H1 (cell line): ENCODE measurements around the gene RBFOX1. TPM values are rescaled to one million over a fixed set of nuclear protein-coding genes. Genes with fewer than 3 reads are reported as not detected.

Source experiments
- CTCF ChIA-PET: fragments of 300-600 bp; sonication (Branson Sonifier 250); formaldehyde crosslinking; loops from one replicate; lab custom pipeline; 2021; ENCODE audit not compliant: partially characterized antibody; lab: Charles Lee
- POLR2A ChIA-PET: fragments of 300-600 bp; sonication (Branson Sonifier 250); formaldehyde crosslinking; loops from one replicate; lab custom pipeline; 2021; ENCODE audit warnings: inconsistent platforms; ENCODE audit not compliant: partially characterized antibody; lab: Charles Lee
- DNase-seq, 2 experiments: peaks; one replicate each; pipeline versions ENCODE4 v3.0.0 to v3.0.0-alpha.2; 2010 to 2022; ENCODE audit warnings: low spot score in 2 of 2, low read depth in 1 of 2, mixed read lengths in 1 of 2
- FAIRE-seq: peaks from 2 replicates; lab custom pipeline; 2011; peaks lifted over from hg19 to GRCh38; lab: Jason Lieb, UNC
- H2AFZ ChIP-seq: 2 replicates; pipeline ENCODE4 v1.8.1; 2012; ENCODE audit warnings: low read length, inconsistent platforms
- H2AK5ac ChIP-seq: 2 replicates; pipeline ENCODE4 v1.6.1; 2013; ENCODE audit warnings: low read depth, low read length
- H2BK120ac ChIP-seq: replicated peaks from 2 replicates; pipeline ENCODE3; 2013; ENCODE audit warnings: low read depth, low read length, inconsistent platforms
- H2BK12ac ChIP-seq: 2 replicates; pipeline ENCODE4 v1.6.1; 2013; ENCODE audit warnings: low read depth, low read length
- H2BK15ac ChIP-seq: 2 replicates; pipeline ENCODE4 v1.6.1; 2013; ENCODE audit warnings: low read length
- H2BK20ac ChIP-seq: 2 replicates; pipeline ENCODE4 v1.6.1; 2013; ENCODE audit warnings: low read length
- H2BK5ac ChIP-seq: 2 replicates; pipeline ENCODE4 v1.6.1; 2013; ENCODE audit warnings: low read depth, low read length
- H3K14ac ChIP-seq: 2 replicates; pipeline ENCODE4 v1.6.1; 2013; ENCODE audit warnings: inconsistent platforms; ENCODE audit not compliant: insufficient read length
- H3K18ac ChIP-seq: 2 replicates; pipeline ENCODE4 v1.6.1; 2013; ENCODE audit warnings: low read length; ENCODE audit errors: extremely low read depth
- H3K23ac ChIP-seq: 2 replicates; pipeline ENCODE4 v1.6.1; 2013; ENCODE audit warnings: inconsistent platforms; ENCODE audit not compliant: insufficient read length
- H3K23me2 ChIP-seq: 2 replicates; pipeline ENCODE4 v1.6.1; 2013; ENCODE audit warnings: low read depth, low read length
- H3K27ac ChIP-seq: 2 replicates; pipeline ENCODE4 v1.6.1; 2011; ENCODE audit warnings: low read depth, low read length, inconsistent platforms
- H3K27me3 ChIP-seq, 4 experiments: replicated peaks in 1 of 4; 1 replicate in 1 of 4; 2 replicates in 3 of 4; pipeline versions ENCODE4 v1.6.1 to v1.8.1; 2011 to 2013; ENCODE audit warnings: low read length in 3 of 4, mild to moderate bottlenecking in 3 of 4, inconsistent platforms in 2 of 4, mixed read lengths in 2 of 4, moderate library complexity in 1 of 4; ENCODE audit not compliant: control insufficient read depth in 3 of 4, insufficient read depth in 3 of 4; ENCODE audit errors: extremely low read depth in 1 of 4
- H3K36me3 ChIP-seq, 4 experiments: 2 replicates each; pipeline versions ENCODE4 v1.6.1 to v1.8.1; 2011 to 2013; ENCODE audit warnings: mild to moderate bottlenecking in 4 of 4, low read length in 3 of 4, moderate library complexity in 2 of 4, control low read depth in 1 of 4, inconsistent platforms in 1 of 4; ENCODE audit not compliant: insufficient read depth in 4 of 4, control insufficient read depth in 2 of 4
- H3K4ac ChIP-seq: replicated peaks from 2 replicates; pipeline ENCODE3; 2013; ENCODE audit warnings: low read length, low read depth, mixed read lengths, inconsistent platforms; ENCODE audit not compliant: insufficient read length
- H3K4me1 ChIP-seq, 4 experiments: replicated peaks in 1 of 4; 1 replicate in 1 of 4; 2 replicates in 3 of 4; pipeline versions ENCODE4 v1.6.1 to v1.8.1; 2011 to 2013; ENCODE audit warnings: low read length in 3 of 4, inconsistent platforms in 2 of 4, mixed read lengths in 1 of 4; ENCODE audit not compliant: insufficient read depth in 4 of 4, control insufficient read depth in 3 of 4
- H3K4me2 ChIP-seq, 2 experiments: 2 replicates each; pipeline versions ENCODE4 v1.6.1 to v1.8.1; 2011 to 2013; ENCODE audit warnings: low read depth in 2 of 2, low read length in 2 of 2, control low read depth in 1 of 2, inconsistent platforms in 1 of 2, mild to moderate bottlenecking in 1 of 2; ENCODE audit not compliant: insufficient read depth in 1 of 2
- H3K4me3 ChIP-seq, 4 experiments: fragments of 200-600, 300-600 bp in 1 of 4; sonication (generic), shearing (Covaris generic), sonication (Bioruptor Twin) in 1 of 4; 2 replicates each; pipeline versions ENCODE4 v1.5.1 to v1.8.1; 2011 to 2016; ENCODE audit warnings: low read length in 4 of 4, low read depth in 3 of 4, control low read depth in 2 of 4, inconsistent platforms in 2 of 4, mild to moderate bottlenecking in 2 of 4, mixed read lengths in 1 of 4, moderate library complexity in 1 of 4; ENCODE audit not compliant: insufficient read depth in 2 of 4; ENCODE audit errors: extremely low read depth in 1 of 4
- H3K56ac ChIP-seq: replicated peaks from 2 replicates; pipeline ENCODE3; 2013; ENCODE audit warnings: low read depth, mild to moderate bottlenecking, mixed read lengths, low read length, inconsistent platforms; ENCODE audit not compliant: insufficient read length
- H3K79me1 ChIP-seq: 2 replicates; pipeline ENCODE4 v1.6.1; 2013; ENCODE audit warnings: low read depth, low read length, control low read depth
- H3K79me2 ChIP-seq, 2 experiments: 2 replicates each; pipeline versions ENCODE4 v1.6.1 to v1.8.1; 2012 to 2013; ENCODE audit warnings: low read length in 2 of 2, mild to moderate bottlenecking in 2 of 2, inconsistent platforms in 1 of 2; ENCODE audit not compliant: insufficient read depth in 2 of 2, control insufficient read depth in 1 of 2
- H3K9ac ChIP-seq, 4 experiments: replicated peaks in 1 of 4; 1 replicate in 1 of 4; 2 replicates in 3 of 4; pipeline versions ENCODE4 v1.6.1 to v1.8.1; 2011 to 2013; ENCODE audit warnings: low read depth in 3 of 4, low read length in 3 of 4, control low read depth in 2 of 4, mild to moderate bottlenecking in 2 of 4, moderate library complexity in 2 of 4, inconsistent platforms in 1 of 4; ENCODE audit errors: extremely low read depth in 1 of 4
- H3K9me3 ChIP-seq, 2 experiments: 2 replicates each; pipeline versions ENCODE4 v1.6.1 to v1.8.1; 2012 to 2013; ENCODE audit warnings: mild to moderate bottlenecking in 2 of 2, moderate library complexity in 2 of 2, control low read depth in 1 of 2, inconsistent platforms in 1 of 2, low read depth in 1 of 2, low read length in 1 of 2, mixed read lengths in 1 of 2; ENCODE audit not compliant: insufficient read depth in 2 of 2
- H4K20me1 ChIP-seq, 2 experiments: replicated peaks in 1 of 2; 2 replicates each; pipeline versions ENCODE3 to v1.8.1; 2011 to 2013; ENCODE audit warnings: inconsistent platforms in 2 of 2, low read length in 2 of 2, mild to moderate bottlenecking in 1 of 2; ENCODE audit not compliant: insufficient read depth in 2 of 2, control insufficient read depth in 1 of 2
- H4K5ac ChIP-seq: 2 replicates; pipeline ENCODE4 v1.6.1; 2013; ENCODE audit warnings: low read length, low read depth, mixed read lengths, inconsistent platforms; ENCODE audit not compliant: insufficient read length
- H4K8ac ChIP-seq: 2 replicates; pipeline ENCODE4 v1.8.0; 2013; ENCODE audit warnings: mild to moderate bottlenecking, moderate library complexity, low read length, inconsistent platforms; ENCODE audit not compliant: insufficient read depth; ENCODE audit errors: extremely low read depth
- H4K91ac ChIP-seq: replicated peaks from 2 replicates; pipeline ENCODE3; 2013; ENCODE audit warnings: low read length, mixed read lengths, inconsistent platforms; ENCODE audit not compliant: insufficient read length
- BRCA1 ChIP-seq: IDR thresholded peaks from 2 replicates; pipeline ENCODE4 v1.6.1; 2012; ENCODE audit warnings: low read depth, low read length, improper control_type of control experiment
- RAD21 ChIP-seq, 2 experiments: IDR thresholded peaks in 1 of 2; conservative IDR thresholded peaks in 1 of 2; 2 replicates each; pipeline ENCODE4 v1.6.1; 2011; ENCODE audit warnings: low read depth in 2 of 2, low read length in 2 of 2, improper control_type of control experiment in 1 of 2, inconsistent platforms in 1 of 2, mild to moderate bottlenecking in 1 of 2, moderate library complexity in 1 of 2
- RXRA ChIP-seq: IDR thresholded peaks from 2 replicates; pipeline ENCODE4 v1.6.1; 2011; ENCODE audit warnings: low read depth, mild to moderate bottlenecking, low read length, moderate library complexity; ENCODE audit not compliant: insufficient read depth
- SIX5 ChIP-seq: IDR thresholded peaks from 2 replicates; pipeline ENCODE4 v1.6.1; 2011; ENCODE audit warnings: mild to moderate bottlenecking, low read depth, low read length
- SUZ12 ChIP-seq: fragments of 200-600 bp; sonication (generic); IDR thresholded peaks from 2 replicates; pipeline ENCODE4 v1.6.1; 2012; ENCODE audit warnings: mild to moderate bottlenecking, inconsistent platforms, low read length, moderate library complexity, mixed read lengths
- USF2 ChIP-seq: IDR thresholded peaks from 2 replicates; pipeline ENCODE4 v1.6.1; 2011; ENCODE audit warnings: low read length, improper control_type of control experiment
- WGBS, 2 experiments: shearing (Covaris generic) in 1 of 2; methylation state at CpG; one replicate each; pipeline versions ENCODE4 v1.1.6 to v1.1.7; 2013 to 2015; ENCODE audit warnings: low lambda C conversion rate in 2 of 2, mixed read lengths in 2 of 2, inconsistent platforms in 1 of 2, low coverage in 1 of 2, missing lambda C conversion rate in 1 of 2; ENCODE audit not compliant: insufficient replicate concordance in 2 of 2, insufficient coverage in 1 of 2, insufficient read length in 1 of 2; ENCODE audit errors: extremely low coverage in 1 of 2, missing lambda C conversion rate in 1 of 2; 5-methylcytosine and 5-hydroxymethylcytosine counted together
- polyA plus RNA-seq, 7 experiments: library from polyadenylated mRNA; depleted of rRNA in 3 of 7; stranded (reverse) in 5 of 7; unstranded in 2 of 7; fragments of >200 nt in 5 of 7; fragments of 200-250 nt in 2 of 7; gene quantifications; 1 replicate in 5 of 7; 2 replicates in 1 of 7; 4 replicates in 1 of 7; pipeline versions ENCODE4 v1.2.1 to v1.2.3, GENCODE V29; 2011 to 2013; ENCODE audit warnings: missing spikeins in 2 of 7, mixed read lengths in 2 of 7
- total RNA-seq: library from RNA; stranded (reverse); fragmentation: NEBNext Ultra II Directional; extraction: Animal tissue kit (Norgen Biotek cat#: 25700); gene quantifications from 2 replicates; pipeline ENCODE4 v1.2.1, GENCODE V29; 2021
- TF ChIP-seq, protein P1 (sequence below): IDR thresholded peaks from 2 replicates; pipeline ENCODE4 v1.6.1; 2012; ENCODE audit warnings: inconsistent platforms

Gene RBFOX1
- total and polyA plus RNA-seq, 2 of the 8 experiments (the other 6 are each of a cell fraction or from before 2014, with no cell fraction given) = 1.7 to 2.8 TPM

DNA sequence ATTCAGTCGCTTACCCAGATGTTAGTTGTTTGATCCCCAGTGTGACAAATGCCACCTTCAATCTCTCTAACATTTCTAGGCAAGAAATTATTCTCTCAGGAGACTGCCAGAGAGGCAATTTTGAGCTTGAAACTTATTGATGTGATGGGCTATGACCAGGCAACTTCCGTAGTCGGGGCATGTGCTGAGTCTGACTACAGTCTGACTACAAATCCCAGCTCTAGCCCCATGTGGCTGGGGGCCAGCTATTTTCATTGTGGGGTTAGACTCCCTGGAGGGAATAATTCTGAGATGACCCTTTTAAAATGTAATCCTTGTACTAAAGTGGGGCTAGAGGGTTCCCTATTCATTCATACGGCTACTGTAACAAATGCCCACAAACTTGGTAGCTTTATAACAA lies 65.9 kb downstream of the RBFOX1 start:
- no peaks in the 10 kb centered on the region for H3K79me2 ChIP-seq
- 93% methylated on average over 4 of the region's 4 CpGs; no CpG with 5 or more reads in 1 of the 2 experiments for WGBS, 2 experiments
- TF ChIP-seq SUZ12 (no peak), USF2 (no peak), RXRA (no peak), SIX5 (no peak), RAD21 (IDR thresholded peaks at IDR 0.05 in 1 of 2, conservative IDR thresholded peaks at IDR 0.05 in 1 of 2; ENCODE audit: low read depth in 2 of 2, low read length in 2 of 2) (no peak), BRCA1 (no peak)
- TF ChIP-seq, protein P1, sequence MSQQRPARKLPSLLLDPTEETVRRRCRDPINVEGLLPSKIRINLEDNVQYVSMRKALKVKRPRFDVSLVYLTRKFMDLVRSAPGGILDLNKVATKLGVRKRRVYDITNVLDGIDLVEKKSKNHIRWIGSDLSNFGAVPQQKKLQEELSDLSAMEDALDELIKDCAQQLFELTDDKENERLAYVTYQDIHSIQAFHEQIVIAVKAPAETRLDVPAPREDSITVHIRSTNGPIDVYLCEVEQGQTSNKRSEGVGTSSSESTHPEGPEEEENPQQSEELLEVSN = no peak

More for the DNA sequence above, 65.9 kb downstream of the RBFOX1 start:
- Histone ChIP-seq H2AFZ (no peak overlapping the region), H3K4me1 (no peaks in the 10 kb centered on the region; a peak in 1 of 7 replicates), H2BK5ac (no peak overlapping the region), H3K9ac (no peak overlapping the region), H3K4ac (no peak overlapping the region), H4K8ac (no peak overlapping the region), H2BK20ac (no peak overlapping the region), H3K4me2 (no peak overlapping the region), H2BK15ac (no peak overlapping the region), H3K27me3 (no peaks in the 10 kb centered on the region), H2BK12ac (no peak overlapping the region), H3K79me1 (no peaks in the 10 kb centered on the region), H3K23me2 (no peaks in the 10 kb centered on the region), H3K36me3 (no peaks in the 10 kb centered on the region), H3K27ac (no peak overlapping the region), H3K14ac (no peak overlapping the region), H3K4me3 (no peak overlapping the region), H4K5ac (no peak overlapping the region), H4K20me1 (no peaks in the 10 kb centered on the region), H2AK5ac (no peak overlapping the region), H3K18ac (peak overlapping the region; percentile 1; the same call in 1 of the 2 replicates), H3K23ac (no peak overlapping the region), H3K9me3 (no peaks in the 10 kb centered on the region), H3K56ac (no peak overlapping the region), H2BK120ac (no peak overlapping the region), H4K91ac (no peak overlapping the region)
- ChIA-PET POLR2A (no interaction called here), CTCF (interaction anchor here (0.5 to 1.1 kb wide), 2 partner anchors 10 to 815 kb away, joined by 3 read pairs; no protein-coding TSS in a partner anchor)
- DNase-seq = no peak
- FAIRE-seq = no peak
